Prostate gland (tissue), 2 donors: ENCODE results near the gene ENGASE.

Source experiments
- CTCF ChIP-seq, 4 experiments: fragments of 200-600 bp in 2 of 4; fragments of 450-650 bp in 2 of 4; sonication (generic) in 2 of 4; IDR thresholded peaks; 1 replicate in 3 of 4; 2 replicates in 1 of 4; pipeline ENCODE4 v1.5.1; 2016 to 2019; ENCODE audit warnings: antibody characterized with exemption in 4 of 4, mild to moderate bottlenecking in 2 of 4, moderate library complexity in 2 of 4
- POLR2A ChIP-seq: fragments of 450-650 bp; IDR thresholded peaks from one replicate; pipeline ENCODE4 v1.6.1; 2016; ENCODE audit warnings: antibody characterized with exemption, mild to moderate bottlenecking
- POLR2AphosphoS5 ChIP-seq: sonication (generic); formaldehyde crosslinking; IDR thresholded peaks from one replicate; pipeline ENCODE4 v1.6.1; 2017; ENCODE audit warnings: antibody characterized with exemption

GRCh38 chr17:79044462-79044861 is 30.2 kb upstream of the ENGASE start:
- TF ChIP-seq CTCF (IDR thresholded peaks at IDR 0.05) (no peak), POLR2A (no peak), POLR2AphosphoS5 (no peak)
